CD4-positive, alpha-beta T cell treated with Interleukin-12 subunit alpha and Interleukin-12 subunit beta, for 1 hour (primary cell): ENCODE measurements around the gene CCDC90B.
"Not testable (repeated sequence)": the region's sequence is repeated elsewhere in the genome, so short reads cannot be mapped to it uniquely, and the experiment has no call there.

Source experiments
- DNase-seq: peaks from one replicate; pipeline ENCODE4 v3.0.0-alpha.2; 2020

CCDC90B gene

GRCh38 chr11:83285151-83285770, 906 bp downstream of the CCDC90B start:
- DNase-seq: peak; percentile 1

- DNase-seq: no peak
Measured at GRCh38 chr11:83284501-83285150, 1.5 kb downstream of the CCDC90B start.

GRCh38 chr11:83282084-83282716, 4.0 kb downstream of the CCDC90B start:
- no peak for DNase-seq

- no peak for DNase-seq
Measured at GRCh38 chr11:83280256-83280655, 5.9 kb downstream of the CCDC90B start.

- DNase-seq: no peak
Measured at GRCh38 chr11:83278351-83278750, 7.8 kb downstream of the CCDC90B start.

- DNase-seq: no peak
Measured at GRCh38 chr11:83275888-83276641, 10.1 kb downstream of the CCDC90B start.

- DNase-seq: no peak
Measured at GRCh38 chr11:83272627-83273026, 13.5 kb downstream of the CCDC90B start.

GRCh38 chr11:83271734-83272133, 14.4 kb downstream of the CCDC90B start:
- not testable (repeated sequence) for DNase-seq

GRCh38 chr11:83269080-83269479, 17.1 kb downstream of the CCDC90B start:
- DNase-seq: not testable (repeated sequence)

- no peak for DNase-seq
Measured at GRCh38 chr11:83265331-83265730, 20.8 kb downstream of the CCDC90B start.

- no peak for DNase-seq
Measured at GRCh38 chr11:83259559-83259958, 26.6 kb downstream of the CCDC90B start.

GRCh38 chr11:83257761-83258168, 28.4 kb downstream of the CCDC90B start:
- DNase-seq: no peak

- DNase-seq: no peak
Measured at GRCh38 chr11:83256602-83257340, 29.4 kb downstream of the CCDC90B start.

GRCh38 chr11:83255366-83255765, 30.8 kb downstream of the CCDC90B start:
- no peak for DNase-seq

- no peak for DNase-seq
Measured at GRCh38 chr11:83252941-83253340, 33.2 kb downstream of the CCDC90B start.

- no peak for DNase-seq
Measured at GRCh38 chr11:83252266-83252665, 33.9 kb downstream of the CCDC90B start.

- peak; percentile 52 for DNase-seq
Measured at GRCh38 chr11:83249972-83250593, 36.1 kb downstream of the CCDC90B start.

GRCh38 chr11:83249445-83249844, 36.7 kb downstream of the CCDC90B start:
- DNase-seq: no peak

GRCh38 chr11:83241291-83241946, 44.7 kb downstream of the CCDC90B start:
- peak; percentile 13 for DNase-seq

GRCh38 chr11:83238111-83238510, 48.1 kb downstream of the CCDC90B start:
- DNase-seq: no peak

- no peak for DNase-seq
Measured at GRCh38 chr11:83235825-83236224, 50.3 kb downstream of the CCDC90B start.

GRCh38 chr11:83223457-83223856, 62.7 kb downstream of the CCDC90B start:
- no peak for DNase-seq
